ENCODE measurements around the gene RFTN1.

DNA sequence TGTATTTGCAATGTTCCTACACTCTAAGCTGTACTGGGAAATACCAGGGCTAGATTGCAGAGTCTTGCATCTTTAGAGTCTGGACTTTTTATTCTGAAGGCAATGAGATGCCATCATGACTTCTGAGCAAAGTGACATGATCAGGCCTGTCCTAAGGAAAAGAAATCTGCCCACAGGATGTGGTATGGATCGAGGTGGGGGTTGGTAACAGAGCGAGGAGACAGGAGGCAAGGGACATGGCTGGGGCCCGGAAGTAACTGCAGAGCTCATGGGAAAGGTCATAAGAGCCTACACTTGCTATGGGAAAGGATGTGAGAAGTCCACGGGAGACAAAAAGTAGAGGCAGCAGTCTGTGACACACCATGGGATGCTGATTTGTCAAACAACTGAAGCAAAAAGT lies 126.9 kb downstream of the RFTN1 start:
- TF ChIP-seq, protein P1, sequence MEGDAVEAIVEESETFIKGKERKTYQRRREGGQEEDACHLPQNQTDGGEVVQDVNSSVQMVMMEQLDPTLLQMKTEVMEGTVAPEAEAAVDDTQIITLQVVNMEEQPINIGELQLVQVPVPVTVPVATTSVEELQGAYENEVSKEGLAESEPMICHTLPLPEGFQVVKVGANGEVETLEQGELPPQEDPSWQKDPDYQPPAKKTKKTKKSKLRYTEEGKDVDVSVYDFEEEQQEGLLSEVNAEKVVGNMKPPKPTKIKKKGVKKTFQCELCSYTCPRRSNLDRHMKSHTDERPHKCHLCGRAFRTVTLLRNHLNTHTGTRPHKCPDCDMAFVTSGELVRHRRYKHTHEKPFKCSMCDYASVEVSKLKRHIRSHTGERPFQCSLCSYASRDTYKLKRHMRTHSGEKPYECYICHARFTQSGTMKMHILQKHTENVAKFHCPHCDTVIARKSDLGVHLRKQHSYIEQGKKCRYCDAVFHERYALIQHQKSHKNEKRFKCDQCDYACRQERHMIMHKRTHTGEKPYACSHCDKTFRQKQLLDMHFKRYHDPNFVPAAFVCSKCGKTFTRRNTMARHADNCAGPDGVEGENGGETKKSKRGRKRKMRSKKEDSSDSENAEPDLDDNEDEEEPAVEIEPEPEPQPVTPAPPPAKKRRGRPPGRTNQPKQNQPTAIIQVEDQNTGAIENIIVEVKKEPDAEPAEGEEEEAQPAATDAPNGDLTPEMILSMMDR (conservative IDR thresholded peaks at IDR 0.05; ENCODE audit: low read length), result no peak
- no peak for TF ChIP-seq EZH2phosphoT487 (IDR thresholded peaks at IDR 0.05; ENCODE audit: borderline replicate concordance)

Data from Loucy (cell line).